ENCODE data around the gene NINL. TPM values are rescaled to one million over a fixed set of nuclear protein-coding genes. Genes with fewer than 3 reads are reported as not detected.

Gene NINL
- total RNA-seq, 1 experiment from 2014 or later, result 7.2 TPM

DNA sequence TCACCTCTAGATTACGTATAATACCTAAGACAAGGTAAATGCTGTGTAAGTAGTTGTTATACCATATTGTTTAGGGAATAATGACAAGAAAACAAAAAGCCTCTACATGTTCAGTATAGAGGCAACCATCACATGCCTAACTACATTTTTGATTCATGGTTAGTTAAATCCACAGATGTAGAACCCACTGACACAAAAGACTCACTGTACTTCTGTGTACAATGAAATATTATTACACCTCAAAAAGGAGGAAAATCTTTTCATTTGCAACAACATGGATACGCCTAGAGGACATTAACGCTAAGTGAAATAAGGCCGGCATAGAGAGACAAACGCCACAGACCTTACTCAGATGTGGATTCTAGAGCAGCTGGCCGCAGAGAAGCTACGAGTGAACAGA lies 50.5 kb downstream of the NINL start (continued):
- TF ChIP-seq, protein P1, sequence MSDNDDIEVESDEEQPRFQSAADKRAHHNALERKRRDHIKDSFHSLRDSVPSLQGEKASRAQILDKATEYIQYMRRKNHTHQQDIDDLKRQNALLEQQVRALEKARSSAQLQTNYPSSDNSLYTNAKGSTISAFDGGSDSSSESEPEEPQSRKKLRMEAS (IDR thresholded peaks at IDR 0.05), result no peak
- no peak for TF ChIP-seq SP1 (IDR thresholded peaks at IDR 0.05; ENCODE audit: low read depth)
- TF ChIP-seq, protein P2, sequence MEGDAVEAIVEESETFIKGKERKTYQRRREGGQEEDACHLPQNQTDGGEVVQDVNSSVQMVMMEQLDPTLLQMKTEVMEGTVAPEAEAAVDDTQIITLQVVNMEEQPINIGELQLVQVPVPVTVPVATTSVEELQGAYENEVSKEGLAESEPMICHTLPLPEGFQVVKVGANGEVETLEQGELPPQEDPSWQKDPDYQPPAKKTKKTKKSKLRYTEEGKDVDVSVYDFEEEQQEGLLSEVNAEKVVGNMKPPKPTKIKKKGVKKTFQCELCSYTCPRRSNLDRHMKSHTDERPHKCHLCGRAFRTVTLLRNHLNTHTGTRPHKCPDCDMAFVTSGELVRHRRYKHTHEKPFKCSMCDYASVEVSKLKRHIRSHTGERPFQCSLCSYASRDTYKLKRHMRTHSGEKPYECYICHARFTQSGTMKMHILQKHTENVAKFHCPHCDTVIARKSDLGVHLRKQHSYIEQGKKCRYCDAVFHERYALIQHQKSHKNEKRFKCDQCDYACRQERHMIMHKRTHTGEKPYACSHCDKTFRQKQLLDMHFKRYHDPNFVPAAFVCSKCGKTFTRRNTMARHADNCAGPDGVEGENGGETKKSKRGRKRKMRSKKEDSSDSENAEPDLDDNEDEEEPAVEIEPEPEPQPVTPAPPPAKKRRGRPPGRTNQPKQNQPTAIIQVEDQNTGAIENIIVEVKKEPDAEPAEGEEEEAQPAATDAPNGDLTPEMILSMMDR (IDR thresholded peaks at IDR 0.05 in 2 of 3, conservative IDR thresholded peaks at IDR 0.05 in 1 of 3; ENCODE audit: borderline replicate concordance in 1 of 3, insufficient read depth in 1 of 3, low read depth in 2 of 3, low read length in 2 of 3), result no peak

DNA sequence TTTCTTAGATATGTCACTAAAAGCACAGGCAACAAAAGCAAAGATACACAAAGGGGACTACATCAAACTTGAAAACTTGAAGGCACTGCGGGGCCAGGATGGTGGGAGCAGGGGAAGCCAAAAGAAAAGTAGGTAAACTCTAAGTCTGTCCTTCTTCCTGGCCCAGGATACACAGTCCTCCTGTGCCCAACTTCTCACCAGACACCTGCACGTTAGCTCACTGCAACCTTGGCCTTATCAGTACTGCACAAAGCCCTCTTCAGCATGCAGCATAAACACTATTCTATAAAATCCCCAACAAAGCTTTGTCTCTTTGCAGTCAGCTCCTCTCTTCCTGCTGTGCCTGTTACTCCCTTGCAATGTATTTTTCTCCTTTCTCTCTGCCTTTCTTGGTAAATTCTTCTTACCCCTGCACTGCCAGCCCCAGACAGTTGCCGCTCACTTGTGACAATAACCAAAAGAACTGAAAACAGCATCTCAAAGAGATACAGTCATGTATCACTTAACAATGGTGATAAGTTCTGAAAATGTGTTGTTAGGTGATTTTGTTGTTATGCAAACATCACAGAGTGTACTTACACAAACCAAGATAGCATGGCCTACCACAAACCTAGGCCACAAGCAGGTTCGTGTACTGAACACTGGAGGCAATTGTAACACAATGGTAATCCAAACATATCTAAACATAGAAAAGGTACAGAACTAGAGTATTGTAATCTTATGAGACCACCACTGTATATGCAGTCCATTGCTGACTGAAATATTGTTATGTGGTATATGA lies 51.2 kb downstream of the NINL start:
- Histone ChIP-seq H3K9me2 (ENCODE audit: insufficient read depth) (no peaks in the 10 kb centered on the region), H3K9me3 (ENCODE audit: control insufficient read depth in 1 of 2, insufficient read depth in 1 of 2, low read depth in 1 of 2, low read length in 2 of 2) (no peaks in the 10 kb centered on the region), H3K79me2 (ENCODE audit: insufficient read depth, low read length) (no peaks in the 10 kb centered on the region), H3K27ac (ENCODE audit: low read depth, low read length) (no peak overlapping the region), H3K4me1 (ENCODE audit: control insufficient read depth in 1 of 2, insufficient read depth in 2 of 2, low read length in 2 of 2) (peaks cover 0 to 12% of the 10 kb centered on the region in 2 experiments; a peak in 2 of 4 replicates), H3K36me3 (ENCODE audit: control insufficient read depth in 1 of 2, insufficient read depth in 2 of 2, low read length in 2 of 2) (no peaks in the 10 kb centered on the region), H3K9ac (ENCODE audit: low read length) (no peak overlapping the region), H2AFZ (ENCODE audit: low read depth, low read length, poor library complexity, severe bottlenecking) (no peak overlapping the region), H3K27me3 (ENCODE audit: insufficient read depth, low read length) (no peaks in the 10 kb centered on the region), H4K20me1 (ENCODE audit: insufficient read depth) (no peaks in the 10 kb centered on the region), H3K4me2 (ENCODE audit: low read length) (no peak overlapping the region), H3K4me3 (replicated peaks in 1 of 2; ENCODE audit: low read depth in 1 of 2, low read length in 2 of 2) (no peak overlapping the region)
- DNase-seq (ENCODE audit: low read depth, low spot score), result no peak
- TF ChIP-seq TCF7L2 (IDR thresholded peaks at IDR 0.05; ENCODE audit: borderline replicate concordance, extremely low read depth, insufficient read depth, insufficient read length), result no peak
- intact Hi-C loops (cut with micrococcal nuclease), result no loop called here
- ATAC-seq, result no peak
- RAD21 ChIA-PET (ENCODE audit: low non-redundant PET in 1 of 2, low total read pairs in 2 of 2, uncharacterized antibody in 2 of 2, unreplicated experiment in 2 of 2), result no interaction called here
- POLR2A ChIA-PET, result no interaction called here
- BruUV-seq (replicated peaks), result no TSS peak
- CTCF ChIA-PET, result no interaction called here
